ENCODE measurements around the gene KLHL42. TPM values are rescaled to one million over a fixed set of nuclear protein-coding genes. Genes with fewer than 3 reads are reported as not detected.

The KLHL42 gene
- total RNA-seq, 1 experiment from 2014 or later = 35.8 TPM

DNA sequence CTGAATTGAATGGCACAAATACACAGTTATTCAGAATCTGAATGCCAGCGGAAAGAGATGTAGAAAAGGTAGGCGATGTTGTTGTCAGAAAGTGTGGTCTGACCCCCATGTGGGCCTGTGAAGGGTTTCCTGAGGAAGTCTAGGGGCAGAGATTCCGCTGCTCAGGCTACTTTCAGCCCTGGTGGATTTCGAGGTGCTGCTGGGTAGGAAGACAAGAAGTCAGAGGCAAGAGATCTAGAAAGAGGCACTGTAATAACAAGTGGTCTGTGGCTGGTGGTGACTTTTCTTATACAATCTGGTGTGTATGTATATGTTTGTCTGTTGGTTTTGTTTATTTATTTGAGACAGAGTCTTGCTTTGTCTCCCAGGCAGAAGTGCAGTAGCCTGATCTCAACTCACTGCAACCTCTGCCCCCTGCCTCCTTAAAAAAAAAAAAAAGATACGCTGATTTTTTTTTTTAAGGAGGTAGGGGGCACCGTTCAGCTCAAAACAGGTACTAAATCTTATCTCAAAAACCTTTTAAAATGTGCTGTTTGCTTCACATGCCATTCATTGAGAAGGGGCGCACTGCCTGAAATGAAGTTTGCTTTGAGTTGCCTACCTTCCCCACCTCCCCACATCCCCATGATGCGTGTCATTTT is 27.1 kb downstream of the KLHL42 start:
- H4K91ac ChIP-seq (ENCODE audit: insufficient read length, low read depth, low read length) = no peak overlapping the region
- H3K4ac ChIP-seq (ENCODE audit: low read depth, low read length) = no peak overlapping the region
- H4K20me1 ChIP-seq (ENCODE audit: control insufficient read depth, insufficient read depth, insufficient read length) = no peaks in the 10 kb centered on the region
- no peak overlapping the region for H3K27ac ChIP-seq (ENCODE audit: insufficient read length, low read depth, low read length)
- H3K4me1 ChIP-seq (ENCODE audit: insufficient read depth, low read length) = no peaks in the 10 kb centered on the region
- TF ChIP-seq, protein P1, sequence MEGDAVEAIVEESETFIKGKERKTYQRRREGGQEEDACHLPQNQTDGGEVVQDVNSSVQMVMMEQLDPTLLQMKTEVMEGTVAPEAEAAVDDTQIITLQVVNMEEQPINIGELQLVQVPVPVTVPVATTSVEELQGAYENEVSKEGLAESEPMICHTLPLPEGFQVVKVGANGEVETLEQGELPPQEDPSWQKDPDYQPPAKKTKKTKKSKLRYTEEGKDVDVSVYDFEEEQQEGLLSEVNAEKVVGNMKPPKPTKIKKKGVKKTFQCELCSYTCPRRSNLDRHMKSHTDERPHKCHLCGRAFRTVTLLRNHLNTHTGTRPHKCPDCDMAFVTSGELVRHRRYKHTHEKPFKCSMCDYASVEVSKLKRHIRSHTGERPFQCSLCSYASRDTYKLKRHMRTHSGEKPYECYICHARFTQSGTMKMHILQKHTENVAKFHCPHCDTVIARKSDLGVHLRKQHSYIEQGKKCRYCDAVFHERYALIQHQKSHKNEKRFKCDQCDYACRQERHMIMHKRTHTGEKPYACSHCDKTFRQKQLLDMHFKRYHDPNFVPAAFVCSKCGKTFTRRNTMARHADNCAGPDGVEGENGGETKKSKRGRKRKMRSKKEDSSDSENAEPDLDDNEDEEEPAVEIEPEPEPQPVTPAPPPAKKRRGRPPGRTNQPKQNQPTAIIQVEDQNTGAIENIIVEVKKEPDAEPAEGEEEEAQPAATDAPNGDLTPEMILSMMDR (conservative IDR thresholded peaks at IDR 0.05) = peak; percentile 47; the same call in 2 of the 3 replicates
- H4K8ac ChIP-seq (replicated peaks; ENCODE audit: insufficient read length, low read depth, low read length) = no peak overlapping the region
- Mint-ChIP-seq H3K27ac (peak overlapping the region in 1 of 3 experiments; percentile 73; a peak in 1 of 7 replicates), H3K9me3 (no peaks in the 10 kb centered on the region), H3K36me3 (ENCODE audit: insufficient read depth in 1 of 3, low read depth in 3 of 3) (no peaks in the 10 kb centered on the region), H3K4me3 (no peak overlapping the region), H3K4me1 (peaks cover 0 to 5% of the 10 kb centered on the region in 2 experiments; a peak in 3 of 4 replicates), H3K27me3 (ENCODE audit: low read depth) (no peaks in the 10 kb centered on the region)
- no peak overlapping the region for H3K18ac ChIP-seq (ENCODE audit: insufficient read length, low read depth, low read length)
- H2AFZ ChIP-seq (ENCODE audit: low read length) = no peak overlapping the region
- H3K9me3 ChIP-seq (ENCODE audit: control insufficient read depth, low read depth, low read length) = no peaks in the 10 kb centered on the region
- H3K27me3 ChIP-seq (ENCODE audit: insufficient read depth, low read length) = no peaks in the 10 kb centered on the region
- no peak overlapping the region for H3K23ac ChIP-seq (ENCODE audit: insufficient read length, low read depth, low read length)
- no peak overlapping the region for H2AK5ac ChIP-seq (ENCODE audit: insufficient read length, low read length)
- no peak overlapping the region for H3K14ac ChIP-seq (ENCODE audit: insufficient read depth, low read length)
- H3T11ph ChIP-seq (ENCODE audit: low read length) = no peak overlapping the region
- H4K5ac ChIP-seq (ENCODE audit: insufficient read length, low read depth, low read length) = no peak overlapping the region
- no peak overlapping the region for H2BK12ac ChIP-seq (ENCODE audit: insufficient read length, low read depth, low read length)
- H2BK120ac ChIP-seq (ENCODE audit: low read depth, low read length, poor library complexity, severe bottlenecking) = no peak overlapping the region
- no peaks in the 10 kb centered on the region for H3K79me2 ChIP-seq (ENCODE audit: insufficient read depth, low read length)
- H3K4me2 ChIP-seq (ENCODE audit: insufficient read depth, insufficient read length, low read length) = no peak overlapping the region
- H3K56ac ChIP-seq (ENCODE audit: insufficient read length, low read depth, low read length) = no peak overlapping the region
- no peaks in the 10 kb centered on the region for H3K23me2 ChIP-seq (ENCODE audit: insufficient read length, low read depth, low read length, poor library complexity, severe bottlenecking)
- no peak for DNase-seq
- no CpG with 5 or more reads among the region's 8 CpGs for WGBS (ENCODE audit: extremely low coverage, insufficient read length, low lambda C conversion rate)
- no peak overlapping the region for H2BK15ac ChIP-seq (ENCODE audit: low read depth, low read length)
- no peak overlapping the region for H3K9ac ChIP-seq (ENCODE audit: extremely low read depth, insufficient read length, low read length)
- no peaks in the 10 kb centered on the region for H3K79me1 ChIP-seq (ENCODE audit: insufficient read depth, low read depth, low read length, poor library complexity, severe bottlenecking)
- H2BK5ac ChIP-seq (ENCODE audit: insufficient read length, low read length) = no peak overlapping the region
- H2BK20ac ChIP-seq (ENCODE audit: low read depth, low read length, poor library complexity, severe bottlenecking) = no peak overlapping the region

Data from H9 (cell line).